ENCODE results near the gene TOP3A.

TOP3A gene

DNA sequence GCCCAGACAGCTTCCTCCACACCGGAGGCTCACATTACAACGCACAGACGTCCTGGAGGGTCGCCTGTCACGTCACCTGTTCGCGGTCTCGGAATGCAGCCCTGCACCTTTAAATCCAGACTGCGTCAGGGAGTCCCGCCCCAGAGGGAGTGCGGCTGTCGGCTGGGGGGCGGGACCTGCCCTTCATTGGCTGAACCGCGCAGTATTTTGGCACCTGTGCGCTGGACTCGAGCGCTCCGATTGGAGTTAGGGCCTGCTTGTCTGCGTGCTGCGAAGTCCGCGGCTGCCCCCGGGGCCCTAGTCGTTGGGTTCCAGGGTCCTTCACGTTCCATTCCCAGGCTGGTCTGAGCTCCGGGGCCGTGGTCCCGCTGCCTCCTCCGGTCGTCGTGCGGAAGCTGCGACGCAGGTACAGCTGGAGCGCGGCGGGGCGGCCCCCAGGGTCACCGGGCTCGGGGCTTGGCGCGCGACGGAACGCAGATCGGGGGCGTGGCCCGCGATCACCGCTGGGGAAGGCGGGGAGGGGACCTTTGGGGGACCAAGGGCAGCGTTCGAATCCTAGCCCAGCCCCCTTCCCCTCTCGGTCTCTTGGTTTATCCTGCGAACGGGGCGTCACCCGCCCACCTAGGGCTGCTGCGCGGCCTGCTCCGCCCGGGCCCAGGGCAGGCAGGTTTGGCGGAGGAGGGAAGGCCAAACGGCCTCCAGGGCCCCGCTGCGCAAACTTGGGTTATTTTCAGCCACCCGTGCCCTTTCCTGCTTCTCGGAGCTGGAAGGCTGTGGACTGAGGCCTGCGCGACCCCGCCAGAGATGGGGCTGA lies 54.3 kb downstream of the TOP3A start, which contains the start of gene MIEF2:
TSS of gene MIEF2 (plus strand) at position 331 of the 814 bp plus-strand sequence. CDS start 2,059 bp downstream, outside the sequence.
- Histone ChIP-seq H3F3A (ENCODE audit: control insufficient read depth, insufficient read depth) (no peaks in the 10 kb centered on the region), H3K4me1 (ENCODE audit: control insufficient read depth, low read length) (peaks cover 34% of the 10 kb centered on the region), H3K4me2 (ENCODE audit: low read length) (peak within 1 kb of the TSS; percentile 87), H3K9me3 (ENCODE audit: control insufficient read depth, insufficient read depth, low read length) (no peaks in the 10 kb centered on the region), H3K27me3 (ENCODE audit: control insufficient read depth, low read length) (no peaks in the 10 kb centered on the region), H4K20me1 (ENCODE audit: control insufficient read depth, insufficient read depth, low read depth, low read length) (0 out of 2 replicates have a peak, but pooled peaks cover 7% of the 10 kb centered on the region), H3K4me3 (ENCODE audit: low read length) (peak within 1 kb of the TSS; percentile 82), H3K27ac (ENCODE audit: low read depth, low read length) (peak within 1 kb of the TSS; percentile 58), H3K9me2 (replicated peaks; ENCODE audit: control insufficient read depth, low read length) (no peaks in the 10 kb centered on the region), H3K36me3 (ENCODE audit: control insufficient read depth, low read length) (peaks cover 16% of the 10 kb centered on the region), H3K79me2 (ENCODE audit: control insufficient read depth, low read length) (peaks cover 24% of the 10 kb centered on the region)
- TF ChIP-seq EZH2phosphoT487 (IDR thresholded peaks at IDR 0.05; ENCODE audit: borderline replicate concordance, low read length): no peak
- TF ChIP-seq, protein P1, sequence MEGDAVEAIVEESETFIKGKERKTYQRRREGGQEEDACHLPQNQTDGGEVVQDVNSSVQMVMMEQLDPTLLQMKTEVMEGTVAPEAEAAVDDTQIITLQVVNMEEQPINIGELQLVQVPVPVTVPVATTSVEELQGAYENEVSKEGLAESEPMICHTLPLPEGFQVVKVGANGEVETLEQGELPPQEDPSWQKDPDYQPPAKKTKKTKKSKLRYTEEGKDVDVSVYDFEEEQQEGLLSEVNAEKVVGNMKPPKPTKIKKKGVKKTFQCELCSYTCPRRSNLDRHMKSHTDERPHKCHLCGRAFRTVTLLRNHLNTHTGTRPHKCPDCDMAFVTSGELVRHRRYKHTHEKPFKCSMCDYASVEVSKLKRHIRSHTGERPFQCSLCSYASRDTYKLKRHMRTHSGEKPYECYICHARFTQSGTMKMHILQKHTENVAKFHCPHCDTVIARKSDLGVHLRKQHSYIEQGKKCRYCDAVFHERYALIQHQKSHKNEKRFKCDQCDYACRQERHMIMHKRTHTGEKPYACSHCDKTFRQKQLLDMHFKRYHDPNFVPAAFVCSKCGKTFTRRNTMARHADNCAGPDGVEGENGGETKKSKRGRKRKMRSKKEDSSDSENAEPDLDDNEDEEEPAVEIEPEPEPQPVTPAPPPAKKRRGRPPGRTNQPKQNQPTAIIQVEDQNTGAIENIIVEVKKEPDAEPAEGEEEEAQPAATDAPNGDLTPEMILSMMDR (IDR thresholded peaks at IDR 0.05; ENCODE audit: low read depth, low read length, poor library complexity, severe bottlenecking): no peak

DNA sequence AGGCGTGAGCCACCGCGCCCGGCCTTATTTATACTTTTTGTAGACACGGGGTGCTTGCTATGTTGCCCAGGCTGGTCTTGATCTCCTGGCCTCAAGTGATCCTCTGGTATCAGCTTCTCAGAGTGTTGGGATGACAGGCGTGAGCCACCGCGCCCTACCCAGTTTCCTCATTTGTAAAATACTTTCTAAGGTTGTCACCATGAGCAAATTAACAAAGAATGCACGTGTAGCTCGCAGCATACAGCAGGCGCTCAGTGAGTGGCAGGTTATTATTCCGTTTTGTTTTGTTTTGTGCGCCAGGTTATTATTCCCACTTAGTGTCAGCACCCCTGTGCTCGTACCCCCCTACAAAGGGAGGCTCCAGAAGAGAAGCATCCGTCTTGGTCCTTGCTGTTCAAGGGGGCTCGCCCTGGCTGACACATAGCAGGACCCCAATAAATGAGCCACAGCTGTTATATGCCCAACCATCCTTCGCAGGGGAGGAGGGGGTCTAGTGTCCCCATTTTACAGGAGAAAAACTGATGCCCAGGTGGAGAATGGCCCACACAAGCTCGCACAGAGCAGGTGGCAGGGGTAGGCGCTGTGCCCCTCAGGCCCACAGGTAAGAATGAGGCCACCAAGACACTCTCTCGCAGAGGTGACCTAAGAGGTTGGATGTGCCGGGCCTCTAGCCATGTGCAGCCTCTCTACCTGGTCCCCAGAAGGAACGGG lies 55.0 kb downstream of the TOP3A start:
- Histone ChIP-seq H3F3A (ENCODE audit: control insufficient read depth, insufficient read depth) (no peaks in the 10 kb centered on the region), H3K79me2 (ENCODE audit: control insufficient read depth, low read length) (peaks cover 24% of the 10 kb centered on the region), H3K9me2 (replicated peaks; ENCODE audit: control insufficient read depth, low read length) (no peaks in the 10 kb centered on the region), H4K20me1 (ENCODE audit: control insufficient read depth, insufficient read depth, low read depth, low read length) (0 out of 2 replicates have a peak, but pooled peaks cover 7% of the 10 kb centered on the region), H3K4me3 (ENCODE audit: low read length) (peak overlapping the region; percentile 82), H3K4me1 (ENCODE audit: control insufficient read depth, low read length) (peaks cover 34% of the 10 kb centered on the region), H3K9me3 (ENCODE audit: control insufficient read depth, insufficient read depth, low read length) (no peaks in the 10 kb centered on the region), H3K27ac (ENCODE audit: low read depth, low read length) (peak overlapping the region; percentile 58; the same call in 1 of the 2 replicates), H3K4me2 (ENCODE audit: low read length) (peak overlapping the region; percentile 87), H3K27me3 (ENCODE audit: control insufficient read depth, low read length) (no peaks in the 10 kb centered on the region), H3K36me3 (ENCODE audit: control insufficient read depth, low read length) (peaks cover 22% of the 10 kb centered on the region)
- no peak for TF ChIP-seq EZH2phosphoT487 (IDR thresholded peaks at IDR 0.05; ENCODE audit: borderline replicate concordance, low read length)
- TF ChIP-seq, protein P1 (IDR thresholded peaks at IDR 0.05; ENCODE audit: low read depth, low read length, poor library complexity, severe bottlenecking): no peak

DNA sequence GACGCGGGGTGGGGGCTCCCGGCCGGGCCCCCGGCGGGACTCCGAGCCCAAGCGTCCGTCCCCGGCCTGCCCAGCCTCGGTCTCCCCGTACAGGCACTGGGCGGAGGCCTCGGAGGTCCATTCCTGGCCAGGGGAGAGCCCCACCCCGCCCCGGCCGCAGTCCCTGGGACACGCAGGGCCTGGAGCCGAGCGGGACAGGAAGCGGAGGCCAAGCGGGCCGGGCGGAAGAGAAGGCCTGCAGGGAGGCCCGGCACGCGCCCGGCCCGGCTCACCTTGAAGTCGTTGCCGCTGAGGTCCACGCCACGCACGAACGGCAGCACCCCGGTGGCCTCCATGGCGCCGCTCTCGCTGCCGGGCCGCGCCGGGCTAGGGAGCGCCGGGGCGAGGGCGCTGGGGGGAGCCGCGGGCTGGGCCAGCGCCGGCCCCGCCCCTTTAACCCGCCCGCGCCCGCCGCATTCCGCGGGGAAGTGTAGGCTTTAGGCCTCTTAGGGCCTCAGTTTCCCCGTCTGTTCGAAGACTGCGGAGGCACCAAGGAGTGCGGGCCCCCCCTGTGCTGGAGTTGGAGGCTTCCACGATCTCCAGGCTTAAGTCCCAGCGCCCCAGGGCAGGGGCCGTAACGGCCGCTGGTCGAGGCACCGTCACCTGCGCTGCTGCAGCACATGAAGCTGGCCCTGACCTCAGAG lies 56.3 kb downstream of the TOP3A start, which contains the start of gene FLII:
TSS of gene FLII (minus strand) at position 383 of the 683 bp plus-strand sequence. CDS start at position 335, 48 bp downstream.
- Histone ChIP-seq H3K79me2 (ENCODE audit: control insufficient read depth, low read length) (peaks cover 24% of the 10 kb centered on the region), H3K9me3 (ENCODE audit: control insufficient read depth, insufficient read depth, low read length) (no peaks in the 10 kb centered on the region), H3F3A (ENCODE audit: control insufficient read depth, insufficient read depth) (no peaks in the 10 kb centered on the region), H4K20me1 (ENCODE audit: control insufficient read depth, insufficient read depth, low read depth, low read length) (0 out of 2 replicates have a peak, but pooled peaks cover 7% of the 10 kb centered on the region), H3K27me3 (ENCODE audit: control insufficient read depth, low read length) (no peaks in the 10 kb centered on the region), H3K4me1 (ENCODE audit: control insufficient read depth, low read length) (peaks cover 34% of the 10 kb centered on the region), H3K36me3 (ENCODE audit: control insufficient read depth, low read length) (peaks cover 34% of the 10 kb centered on the region), H3K27ac (ENCODE audit: low read depth, low read length) (peak within 1 kb of the TSS; percentile 31), H3K4me3 (ENCODE audit: low read length) (peak within 1 kb of the TSS; percentile 92), H3K4me2 (ENCODE audit: low read length) (peak within 1 kb of the TSS; percentile 87), H3K9me2 (replicated peaks; ENCODE audit: control insufficient read depth, low read length) (no peaks in the 10 kb centered on the region)
- TF ChIP-seq, protein P1 (IDR thresholded peaks at IDR 0.05; ENCODE audit: low read depth, low read length, poor library complexity, severe bottlenecking): no peak
- no peak for TF ChIP-seq EZH2phosphoT487 (IDR thresholded peaks at IDR 0.05; ENCODE audit: borderline replicate concordance, low read length)
